ENCODE data around the gene KCTD16.

GRCh38 chr5:144308906-144309670 is 138.4 kb downstream of the KCTD16 start:
- TF ChIP-seq MAX (IDR thresholded peaks at IDR 0.05; ENCODE audit: low read depth), result no peak
- no peak for TF ChIP-seq ELF1 (IDR thresholded peaks at IDR 0.05)
- TF ChIP-seq, protein P1, sequence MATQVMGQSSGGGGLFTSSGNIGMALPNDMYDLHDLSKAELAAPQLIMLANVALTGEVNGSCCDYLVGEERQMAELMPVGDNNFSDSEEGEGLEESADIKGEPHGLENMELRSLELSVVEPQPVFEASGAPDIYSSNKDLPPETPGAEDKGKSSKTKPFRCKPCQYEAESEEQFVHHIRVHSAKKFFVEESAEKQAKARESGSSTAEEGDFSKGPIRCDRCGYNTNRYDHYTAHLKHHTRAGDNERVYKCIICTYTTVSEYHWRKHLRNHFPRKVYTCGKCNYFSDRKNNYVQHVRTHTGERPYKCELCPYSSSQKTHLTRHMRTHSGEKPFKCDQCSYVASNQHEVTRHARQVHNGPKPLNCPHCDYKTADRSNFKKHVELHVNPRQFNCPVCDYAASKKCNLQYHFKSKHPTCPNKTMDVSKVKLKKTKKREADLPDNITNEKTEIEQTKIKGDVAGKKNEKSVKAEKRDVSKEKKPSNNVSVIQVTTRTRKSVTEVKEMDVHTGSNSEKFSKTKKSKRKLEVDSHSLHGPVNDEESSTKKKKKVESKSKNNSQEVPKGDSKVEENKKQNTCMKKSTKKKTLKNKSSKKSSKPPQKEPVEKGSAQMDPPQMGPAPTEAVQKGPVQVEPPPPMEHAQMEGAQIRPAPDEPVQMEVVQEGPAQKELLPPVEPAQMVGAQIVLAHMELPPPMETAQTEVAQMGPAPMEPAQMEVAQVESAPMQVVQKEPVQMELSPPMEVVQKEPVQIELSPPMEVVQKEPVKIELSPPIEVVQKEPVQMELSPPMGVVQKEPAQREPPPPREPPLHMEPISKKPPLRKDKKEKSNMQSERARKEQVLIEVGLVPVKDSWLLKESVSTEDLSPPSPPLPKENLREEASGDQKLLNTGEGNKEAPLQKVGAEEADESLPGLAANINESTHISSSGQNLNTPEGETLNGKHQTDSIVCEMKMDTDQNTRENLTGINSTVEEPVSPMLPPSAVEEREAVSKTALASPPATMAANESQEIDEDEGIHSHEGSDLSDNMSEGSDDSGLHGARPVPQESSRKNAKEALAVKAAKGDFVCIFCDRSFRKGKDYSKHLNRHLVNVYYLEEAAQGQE (IDR thresholded peaks at IDR 0.05; ENCODE audit: low read depth, low read length), result no peak
- no peak for TF ChIP-seq CTCF (IDR thresholded peaks at IDR 0.05)
- TF ChIP-seq, protein P2, sequence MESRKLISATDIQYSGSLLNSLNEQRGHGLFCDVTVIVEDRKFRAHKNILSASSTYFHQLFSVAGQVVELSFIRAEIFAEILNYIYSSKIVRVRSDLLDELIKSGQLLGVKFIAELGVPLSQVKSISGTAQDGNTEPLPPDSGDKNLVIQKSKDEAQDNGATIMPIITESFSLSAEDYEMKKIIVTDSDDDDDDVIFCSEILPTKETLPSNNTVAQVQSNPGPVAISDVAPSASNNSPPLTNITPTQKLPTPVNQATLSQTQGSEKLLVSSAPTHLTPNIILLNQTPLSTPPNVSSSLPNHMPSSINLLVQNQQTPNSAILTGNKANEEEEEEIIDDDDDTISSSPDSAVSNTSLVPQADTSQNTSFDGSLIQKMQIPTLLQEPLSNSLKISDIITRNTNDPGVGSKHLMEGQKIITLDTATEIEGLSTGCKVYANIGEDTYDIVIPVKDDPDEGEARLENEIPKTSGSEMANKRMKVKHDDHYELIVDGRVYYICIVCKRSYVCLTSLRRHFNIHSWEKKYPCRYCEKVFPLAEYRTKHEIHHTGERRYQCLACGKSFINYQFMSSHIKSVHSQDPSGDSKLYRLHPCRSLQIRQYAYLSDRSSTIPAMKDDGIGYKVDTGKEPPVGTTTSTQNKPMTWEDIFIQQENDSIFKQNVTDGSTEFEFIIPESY (IDR thresholded peaks at IDR 0.05; ENCODE audit: borderline replicate concordance, low read depth), result no peak
- TF ChIP-seq, protein P3, sequence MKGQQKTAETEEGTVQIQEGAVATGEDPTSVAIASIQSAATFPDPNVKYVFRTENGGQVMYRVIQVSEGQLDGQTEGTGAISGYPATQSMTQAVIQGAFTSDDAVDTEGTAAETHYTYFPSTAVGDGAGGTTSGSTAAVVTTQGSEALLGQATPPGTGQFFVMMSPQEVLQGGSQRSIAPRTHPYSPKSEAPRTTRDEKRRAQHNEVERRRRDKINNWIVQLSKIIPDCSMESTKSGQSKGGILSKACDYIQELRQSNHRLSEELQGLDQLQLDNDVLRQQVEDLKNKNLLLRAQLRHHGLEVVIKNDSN (IDR thresholded peaks at IDR 0.05; ENCODE audit: borderline replicate concordance, low read depth), result no peak
- TF ChIP-seq FOXM1 (IDR thresholded peaks at IDR 0.05; ENCODE audit: low read depth), result no peak
- TF ChIP-seq TAF1 (IDR thresholded peaks at IDR 0.05; ENCODE audit: borderline replicate concordance, low read depth, low read length), result no peak
- no peak for TF ChIP-seq GATA2 (CRISPR knock-in tag; IDR thresholded peaks at IDR 0.05)
- no peak for TF ChIP-seq USF2 (IDR thresholded peaks at IDR 0.05; ENCODE audit: borderline replicate concordance, low read depth, low read length)
- no peak for TF ChIP-seq JUND (IDR thresholded peaks at IDR 0.05)
- no peak for TF ChIP-seq EP300 (IDR thresholded peaks at IDR 0.05; ENCODE audit: borderline replicate concordance in 1 of 2, low read depth in 1 of 2, low read length in 1 of 2)

Measured in SK-N-SH (cell line).